GM12878 (cell line): Measurements from ENCODE around the gene NRXN3. TPM values are rescaled to one million over a fixed set of nuclear protein-coding genes. Genes with fewer than 3 reads are reported as not detected.

Experiments used
- ATAC-seq: fragments of 200-7000 bp; cut with Tn5 transposase; 3 replicates; pipeline ENCODE4 v1.9.1; 2020; ENCODE audit warnings: mild to moderate bottlenecking, moderate library complexity
- BruUV-seq: library from RNA; stranded (reverse); fragments of 400-500 nt; replicated peaks from 2 replicates; lab custom pipeline; 2021; lab: Mats Ljungman, UMichigan
- CTCF ChIA-PET: fragments of 300-600 bp; sonication (Branson Sonifier 250); formaldehyde crosslinking; extraction: SDS; loops from one replicate; lab custom pipeline; 2021; ENCODE audit warnings: inconsistent platforms; lab: Yijun Ruan, JAX
- POLR2A ChIA-PET: fragments of 350-600 bp; formaldehyde crosslinking; extraction: SDS; loops from one replicate; lab custom pipeline; 2021; ENCODE audit warnings: inconsistent platforms; lab: Charles Lee
- RAD21 ChIA-PET: fragments of 300-600 bp; sonication (Branson Sonifier 250); formaldehyde crosslinking; loops from one replicate; lab custom pipeline; 2023; ENCODE audit warnings: antibody characterized with exemption; ENCODE audit not compliant: unreplicated experiment; lab: Charles Lee
- SMC1A ChIA-PET: fragments of 300-600 bp; sonication (Branson Sonifier 250); formaldehyde crosslinking; loops from one replicate; lab custom pipeline; 2023; ENCODE audit not compliant: unreplicated experiment, uncharacterized antibody; lab: Charles Lee
- DNase-seq: peaks from one replicate; pipeline ENCODE4 v3.0.0-alpha.2; 2011; ENCODE audit warnings: low read depth, low spot score
- FAIRE-seq: peaks from 3 replicates; lab custom pipeline; 2011; peaks lifted over from hg19 to GRCh38; lab: Jason Lieb, UNC
- H2AFZ ChIP-seq: 2 replicates; pipeline ENCODE4 v1.6.0; 2011; ENCODE audit warnings: low read depth, low read length, control low read depth; ENCODE audit not compliant: control insufficient read depth
- H3K27ac ChIP-seq: 2 replicates; pipeline ENCODE4 v1.5.1; 2011; ENCODE audit warnings: control low read depth; ENCODE audit not compliant: control insufficient read depth, insufficient read depth
- H3K27me3 ChIP-seq, 2 experiments: replicated peaks in 1 of 2; 2 replicates each; pipeline versions ENCODE4 v1.6.0 to v1.6.1; 2011; ENCODE audit warnings: low read length in 1 of 2; ENCODE audit not compliant: control insufficient read depth in 2 of 2, insufficient read depth in 2 of 2
- H3K36me3 ChIP-seq, 2 experiments: 2 replicates each; pipeline ENCODE4 v1.5.1; 2011; ENCODE audit warnings: low read length in 1 of 2; ENCODE audit not compliant: control insufficient read depth in 2 of 2, insufficient read depth in 2 of 2
- H3K4me1 ChIP-seq: 2 replicates; pipeline ENCODE4 v1.6.1; 2011; ENCODE audit warnings: mild to moderate bottlenecking, low read length, moderate library complexity, mixed read lengths; ENCODE audit not compliant: control insufficient read depth, insufficient read depth
- H3K4me2 ChIP-seq: 2 replicates; pipeline ENCODE4 v1.6.0; 2011; ENCODE audit warnings: control low read depth; ENCODE audit not compliant: control insufficient read depth, insufficient read depth
- H3K4me3 ChIP-seq: fragments of 200-600 bp; sonication (generic); 2 replicates; pipeline ENCODE4 v1.5.1; 2016
- H3K79me2 ChIP-seq: 2 replicates; pipeline ENCODE4 v1.6.0; 2011; ENCODE audit warnings: low read length; ENCODE audit not compliant: control insufficient read depth, insufficient read depth
- H3K9ac ChIP-seq: 2 replicates; pipeline ENCODE4 v1.8.0; 2011; ENCODE audit warnings: low read length, control low read depth, mixed read lengths; ENCODE audit not compliant: control insufficient read depth, insufficient read depth
- H3K9me3 ChIP-seq: replicated peaks from 3 replicates; pipeline ENCODE4 v1.5.1; 2011; ENCODE audit warnings: mild to moderate bottlenecking, low read length; ENCODE audit not compliant: control insufficient read depth, insufficient read depth
- H4K20me1 ChIP-seq: 2 replicates; pipeline ENCODE4 v1.6.0; 2011; ENCODE audit not compliant: control insufficient read depth, insufficient read depth
- ASH2L ChIP-seq: fragments of 300-600, 200-600 bp; sonication (generic); IDR thresholded peaks from 2 replicates; pipeline ENCODE4 v1.6.1; 2017; ENCODE audit warnings: low read depth, mild to moderate bottlenecking, borderline replicate concordance
- EZH2 ChIP-seq: IDR thresholded peaks from 2 replicates; pipeline ENCODE4 v1.6.1; 2012; ENCODE audit warnings: low read depth, mild to moderate bottlenecking, control low read depth, inconsistent platforms, low read length, borderline replicate concordance; ENCODE audit not compliant: control insufficient read depth
- NFXL1 ChIP-seq: fragments of 450-650 bp; IDR thresholded peaks from 2 replicates; pipeline ENCODE4 v1.6.1; 2017; ENCODE audit warnings: antibody characterized with exemption, mild to moderate bottlenecking, borderline replicate concordance
- PML ChIP-seq: IDR thresholded peaks from 2 replicates; pipeline ENCODE4 v1.6.1; 2012; ENCODE audit warnings: low read length, inconsistent platforms
- POLR2AphosphoS2 ChIP-seq: IDR thresholded peaks from 2 replicates; pipeline ENCODE4 v1.6.1; 2011; ENCODE audit warnings: low read depth, mild to moderate bottlenecking, low read length, improper control_type of control experiment, moderate library complexity
- SUPT20H ChIP-seq: IDR thresholded peaks from 2 replicates; pipeline ENCODE4 v1.6.1; 2011; ENCODE audit warnings: low read depth, mild to moderate bottlenecking, low read length, moderate library complexity, borderline replicate concordance; ENCODE audit not compliant: control insufficient read depth
- TCF3 ChIP-seq: IDR thresholded peaks from 2 replicates; pipeline ENCODE4 v1.6.1; 2012; ENCODE audit warnings: low read depth, mild to moderate bottlenecking, low read length, borderline replicate concordance; ENCODE audit not compliant: insufficient read depth
- WGBS: methylation state at CpG from one replicate; pipeline ENCODE4 v1.1.6; 2016; ENCODE audit warnings: low lambda C conversion rate; ENCODE audit not compliant: insufficient replicate concordance, insufficient coverage; ENCODE audit errors: missing lambda C conversion rate; 5-methylcytosine and 5-hydroxymethylcytosine counted together
- in situ Hi-C: fragments of 300-500 bp; cut with MboI; formaldehyde crosslinking; loops from 9 replicates; pipeline ENCODE4 v1.14.3; 2018; ENCODE audit warnings: mixed read lengths
- intact Hi-C: fragments of 100-400 bp; cut with micrococcal nuclease; formaldehyde crosslinking; loops from one replicate; pipeline ENCODE4 v1.14.2; 2022; ENCODE audit not compliant: unreplicated experiment
- polyA plus RNA-seq, 11 experiments: library from polyadenylated mRNA; depleted of rRNA in 4 of 11; unstranded in 6 of 11; stranded (reverse) in 5 of 11; fragments of >200 nt; fragmentation: Nextera tagmentation in 4 of 11; fragmentation: Illumina TruSeq in 1 of 11; extraction: Ambion mirVana in 4 of 11; extraction: Trizol in 1 of 11; gene quantifications; 1 replicate in 1 of 11; 2 replicates in 10 of 11; pipeline versions ENCODE4 v1.2.1 to v1.2.3, GENCODE V29; 2011 to 2016; ENCODE audit warnings: inconsistent platforms in 2 of 11, missing spikeins in 2 of 11, low read depth in 1 of 11
- total RNA-seq, 4 experiments: library from RNA; depleted of rRNA in 3 of 4; stranded (reverse); fragments of >200 nt in 3 of 4; fragmentation: Illumina TruSeq in 1 of 4; extraction: Trizol in 1 of 4; gene quantifications; 2 replicates each; pipeline versions ENCODE4 v1.2.1 to v1.2.3, GENCODE V29; 2013 to 2021
- TF ChIP-seq, protein P1 (sequence below): fragments of 450-650 bp; formaldehyde crosslinking; IDR thresholded peaks from 2 replicates; pipeline ENCODE4 v1.4.0; 2022; ENCODE audit warnings: mild to moderate bottlenecking, moderate library complexity

Gene NRXN3
- total and polyA plus RNA-seq, 10 of the 15 experiments (the other 5 are each of a cell fraction or from before 2014, with no cell fraction given) = 0.52 to 3.3 (median 1.4) TPM

DNA sequence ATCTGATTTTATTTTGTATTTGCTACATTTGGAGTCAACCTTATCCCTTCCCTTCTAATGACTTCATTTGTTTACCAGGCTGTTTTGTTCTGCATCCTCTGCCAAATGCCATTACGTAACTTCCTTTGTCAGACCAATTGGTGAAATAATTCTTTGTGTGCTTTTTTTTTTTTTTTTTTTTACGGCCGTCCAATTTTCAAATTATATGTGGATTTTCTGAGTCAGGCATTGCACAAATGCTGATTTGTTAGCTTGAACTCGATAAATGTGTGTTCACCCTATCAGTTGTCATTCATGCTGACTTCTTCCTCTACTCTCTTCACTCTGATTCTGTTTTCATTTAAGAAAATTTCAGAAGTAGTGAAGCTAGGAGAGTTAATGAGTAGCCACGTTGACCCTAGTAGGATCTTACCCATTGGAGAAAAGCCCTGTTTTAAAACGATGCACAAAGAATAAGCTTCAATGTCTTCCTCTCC, 1654.9 kb downstream of the NRXN3 start:
- intact Hi-C loops = no loop called here
- no TSS peak for BruUV-seq
- 0% methylated on average over 4 of the region's 6 CpGs for WGBS
- Histone ChIP-seq H3K9ac (no peak overlapping the region), H3K36me3 (no peaks in the 10 kb centered on the region), H3K79me2 (no peaks in the 10 kb centered on the region), H3K27ac (no peak overlapping the region), H3K4me1 (no peaks in the 10 kb centered on the region), H3K4me3 (no peak overlapping the region), H2AFZ (no peak overlapping the region), H4K20me1 (no peaks in the 10 kb centered on the region), H3K9me3 (no peaks in the 10 kb centered on the region), H3K4me2 (no peak overlapping the region), H3K27me3 (no peaks in the 10 kb centered on the region)
- ChIA-PET RAD21 (no interaction called here), SMC1A (no interaction called here), POLR2A (no interaction called here), CTCF (interaction anchor here (0.9 kb wide), 1 partner anchor 9 kb away, joined by 3 read pairs; no protein-coding TSS in a partner anchor)
- in situ Hi-C loops = no loop called here
- no peak for FAIRE-seq
- ATAC-seq = no peak
- TF ChIP-seq ASH2L (no peak), SUPT20H (no peak)
- DNase-seq = no peak

DNA sequence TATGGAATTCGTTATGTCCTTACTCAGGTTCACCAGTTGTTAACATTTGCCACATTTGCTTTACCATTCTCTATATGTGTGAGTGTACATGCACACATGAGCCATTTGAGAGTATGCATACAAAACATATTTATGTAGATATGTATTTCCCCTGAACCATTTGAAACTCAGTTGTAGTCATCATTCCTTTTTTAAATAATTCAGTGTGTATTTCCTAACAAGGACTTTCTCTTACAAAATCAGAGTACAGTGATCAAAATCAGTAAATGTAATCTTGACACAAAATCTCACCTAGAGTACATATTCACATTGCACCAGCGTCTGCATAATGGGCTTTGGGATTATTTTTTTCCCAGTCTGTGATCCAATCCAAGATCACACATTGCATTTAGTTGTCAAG, 1656.2 kb downstream of the NRXN3 start:
- no peaks in the 10 kb centered on the region for H3K36me3 ChIP-seq
- WGBS = 13% methylated on average over 2 of the region's 2 CpGs
- H3K79me2 ChIP-seq = no peaks in the 10 kb centered on the region
- intact Hi-C loops = no loop called here
- H3K27ac ChIP-seq = no peak overlapping the region
- TF ChIP-seq EZH2 (no peak), NFXL1 (no peak), PML (no peak), POLR2AphosphoS2 (no peak), TCF3 (no peak)
- TF ChIP-seq, protein P1, sequence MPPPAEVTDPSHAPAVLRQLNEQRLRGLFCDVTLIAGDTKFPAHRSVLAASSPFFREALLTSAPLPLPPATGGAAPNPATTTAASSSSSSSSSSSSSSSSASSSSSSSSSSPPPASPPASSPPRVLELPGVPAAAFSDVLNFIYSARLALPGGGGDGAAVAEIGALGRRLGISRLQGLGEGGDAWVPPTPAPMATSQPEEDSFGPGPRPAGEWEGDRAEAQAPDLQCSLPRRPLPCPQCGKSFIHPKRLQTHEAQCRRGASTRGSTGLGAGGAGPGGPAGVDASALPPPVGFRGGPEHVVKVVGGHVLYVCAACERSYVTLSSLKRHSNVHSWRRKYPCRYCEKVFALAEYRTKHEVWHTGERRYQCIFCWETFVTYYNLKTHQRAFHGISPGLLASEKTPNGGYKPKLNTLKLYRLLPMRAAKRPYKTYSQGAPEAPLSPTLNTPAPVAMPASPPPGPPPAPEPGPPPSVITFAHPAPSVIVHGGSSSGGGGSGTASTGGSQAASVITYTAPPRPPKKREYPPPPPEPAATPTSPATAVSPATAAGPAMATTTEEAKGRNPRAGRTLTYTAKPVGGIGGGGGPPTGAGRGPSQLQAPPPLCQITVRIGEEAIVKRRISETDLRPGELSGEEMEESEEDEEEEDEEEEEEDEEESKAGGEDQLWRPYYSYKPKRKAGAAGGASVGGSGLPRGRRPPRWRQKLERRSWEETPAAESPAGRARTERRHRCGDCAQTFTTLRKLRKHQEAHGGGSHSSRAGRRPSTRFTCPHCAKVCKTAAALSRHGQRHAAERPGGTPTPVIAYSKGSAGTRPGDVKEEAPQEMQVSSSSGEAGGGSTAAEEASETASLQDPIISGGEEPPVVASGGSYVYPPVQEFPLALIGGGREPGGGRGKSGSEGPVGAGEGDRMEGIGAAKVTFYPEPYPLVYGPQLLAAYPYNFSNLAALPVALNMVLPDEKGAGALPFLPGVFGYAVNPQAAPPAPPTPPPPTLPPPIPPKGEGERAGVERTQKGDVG (CRISPR knock-in tag) = no peak
- ChIA-PET RAD21 (no interaction called here), SMC1A (no interaction called here), CTCF (no interaction called here), POLR2A (no interaction called here)
- no peaks in the 10 kb centered on the region for H3K4me1 ChIP-seq
- FAIRE-seq (no peak), DNase-seq (no peak), ATAC-seq (no peak)
- H3K4me2 ChIP-seq = no peak overlapping the region
- no TSS peak for BruUV-seq
- no peaks in the 10 kb centered on the region for H3K27me3 ChIP-seq
- H4K20me1 ChIP-seq = no peaks in the 10 kb centered on the region
- no peak overlapping the region for H3K4me3 ChIP-seq
- no peaks in the 10 kb centered on the region for H3K9me3 ChIP-seq
- no peak overlapping the region for H2AFZ ChIP-seq
- in situ Hi-C loops = no loop called here
- H3K9ac ChIP-seq = no peak overlapping the region
